Lung (tissue), 12 donors: Measurements from ENCODE around the gene GRID1. TPM values are rescaled to one million over a fixed set of nuclear protein-coding genes. Genes with fewer than 3 reads are reported as not detected.
A peak's percentile ranks its signal among the peaks of the same experiment; 100 is the strongest.

ENCODE experiments used
- ATAC-seq: fragments of 200-7000 bp; cut with Tn5 transposase; one replicate; pipeline ENCODE4 v1.9.1; 2020; ENCODE audit warnings: moderate number of reproducible peaks; ENCODE audit not compliant: insufficient read depth, low FRiP score
- DNase-seq, 3 donors: peaks; one replicate each; pipeline ENCODE4 v3.0.0-alpha.2; 2013 to 2017
- H3K27ac ChIP-seq, 2 donors: one replicate each; pipeline ENCODE4 v1.5.1; 2013; ENCODE audit warnings: mild to moderate bottlenecking in 2 of 2, moderate library complexity in 2 of 2, control low read depth in 1 of 2, inconsistent platforms in 1 of 2, low read depth in 1 of 2, low read length in 1 of 2
- H3K27me3 ChIP-seq, 3 donors: one replicate each; pipeline ENCODE4 v1.5.1; 2013; ENCODE audit warnings: low read length in 2 of 3; ENCODE audit not compliant: control insufficient read depth in 3 of 3, insufficient read depth in 3 of 3
- H3K36me3 ChIP-seq, 4 donors: one replicate each; pipeline ENCODE4 v1.5.1; 2013; ENCODE audit warnings: low read length in 4 of 4, mild to moderate bottlenecking in 1 of 4, moderate library complexity in 1 of 4; ENCODE audit not compliant: control insufficient read depth in 4 of 4, insufficient read depth in 4 of 4
- H3K4me1 ChIP-seq, 5 donors: one replicate each; pipeline ENCODE4 v1.5.1; 2013; ENCODE audit warnings: low read length in 5 of 5, mild to moderate bottlenecking in 2 of 5, moderate library complexity in 1 of 5; ENCODE audit not compliant: control insufficient read depth in 5 of 5, insufficient read depth in 5 of 5
- H3K4me3 ChIP-seq: one replicate; pipeline ENCODE4 v1.5.1; 2013; ENCODE audit warnings: mild to moderate bottlenecking, control low read depth, moderate library complexity
- H3K9ac ChIP-seq, 2 donors: one replicate each; pipeline ENCODE4 v1.5.1; 2013; ENCODE audit warnings: low read length in 2 of 2, control low read depth in 1 of 2; ENCODE audit not compliant: insufficient read depth in 1 of 2
- H3K9me3 ChIP-seq, 4 donors: one replicate each; pipeline ENCODE4 v1.5.1; 2013; ENCODE audit warnings: low read length in 3 of 4, mild to moderate bottlenecking in 1 of 4, moderate library complexity in 1 of 4; ENCODE audit not compliant: control insufficient read depth in 4 of 4, insufficient read depth in 3 of 4
- CTCF ChIP-seq: IDR thresholded peaks from 2 replicates; pipeline ENCODE4 v1.5.1; 2012; ENCODE audit warnings: mild to moderate bottlenecking; ENCODE audit errors: control extremely low read depth, extremely low read depth
- WGBS, 2 donors: extraction: QIAGEN DNeasy Blood & Tissue Kit; methylation state at CpG; one replicate each; pipeline ENCODE4 v1.1.7; 2013; 5-methylcytosine and 5-hydroxymethylcytosine counted together
- polyA plus RNA-seq, 2 donors: library from polyadenylated mRNA; stranded (reverse); fragments of 200-250 nt; gene quantifications; one replicate each; pipeline ENCODE4 v1.2.1, GENCODE V29; 2013
- total RNA-seq, 2 donors: library from RNA; depleted of rRNA in 1 of 2; stranded (reverse); fragments of >200 nt in 1 of 2; gene quantifications; one replicate each; pipeline ENCODE4 v1.2.1, GENCODE V29; 2014 to 2021
- donor health status: control.
- donor health status: control.
- donor health status: Bipolar disorder and iron deficiency.
- donor health status: healthy.
- donor health status: DM: yes; HTN: yes; CAD: no.

GRID1 gene
- total and polyA plus RNA-seq, 4 donors = 1.1 to 3.6 (median 2.2) TPM

- Histone ChIP-seq H3K27ac (no peak overlapping the region), H3K4me3 (no peak overlapping the region), H3K4me1 (no peaks in the 10 kb centered on the region), H3K36me3 (no peaks in the 10 kb centered on the region), H3K27me3 (no peaks in the 10 kb centered on the region), H3K9ac (no peak overlapping the region), H3K9me3 (peaks cover 0 to 1% (median 0%) of the 10 kb centered on the region in 4 donors)
- 82 to 84% methylated on average over 10 of the region's 10 CpGs for WGBS, 2 donors
- no peak for TF ChIP-seq CTCF
- ATAC-seq (no peak), DNase-seq (no peak)
These were observed 53.0 kb downstream of the GRID1 start for GRCh38 chr10:86313621-86314041.

GRCh38 chr10:86312701-86313270, 53.8 kb downstream of the GRID1 start:
- TF ChIP-seq CTCF = no peak
- no peak overlapping the region for H3K4me3 ChIP-seq
- DNase-seq = no peak
- H3K9ac ChIP-seq = no peak overlapping the region
- ATAC-seq = no peak
- no peak overlapping the region for H3K27ac ChIP-seq
- H3K4me1 ChIP-seq = no peaks in the 10 kb centered on the region
- H3K27me3 ChIP-seq = no peaks in the 10 kb centered on the region
- H3K9me3 ChIP-seq = peaks cover 0 to 1% (median 0%) of the 10 kb centered on the region in 4 donors
- H3K36me3 ChIP-seq = no peaks in the 10 kb centered on the region
- WGBS, 2 donors = 57 to 64% methylated on average over 5 of the region's 5 CpGs

- no peak overlapping the region for H3K4me3 ChIP-seq
These were observed 54.7 kb downstream of the GRID1 start for GRCh38 chr10:86311906-86312305.

More at GRCh38 chr10:86311906-86312305, 54.7 kb downstream of the GRID1 start:
- WGBS, 2 donors = 25 to 30% methylated on average over 1 of the region's 1 CpG
- Histone ChIP-seq H3K4me1 (no peaks in the 10 kb centered on the region), H3K36me3 (no peaks in the 10 kb centered on the region), H3K9me3 (peaks cover 0 to 1% (median 0%) of the 10 kb centered on the region in 4 donors), H3K27me3 (no peaks in the 10 kb centered on the region), H3K9ac (no peak overlapping the region), H3K27ac (no peak overlapping the region)
- ATAC-seq = no peak
- no peak for TF ChIP-seq CTCF
- DNase-seq = peak in 1 of 3 donors; percentile 8
